AG08395 (cell line): Measurements from ENCODE around the gene NPIPB6.
"Not testable (repeated sequence)": the region's sequence is repeated elsewhere in the genome, so short reads cannot be mapped to it uniquely, and the experiment has no call there.

Experiments used
- DNase-seq: peaks from one replicate; pipeline ENCODE4 v3.0.0; 2012; ENCODE audit warnings: mixed read lengths, low spot score

Gene NPIPB6

DNA sequence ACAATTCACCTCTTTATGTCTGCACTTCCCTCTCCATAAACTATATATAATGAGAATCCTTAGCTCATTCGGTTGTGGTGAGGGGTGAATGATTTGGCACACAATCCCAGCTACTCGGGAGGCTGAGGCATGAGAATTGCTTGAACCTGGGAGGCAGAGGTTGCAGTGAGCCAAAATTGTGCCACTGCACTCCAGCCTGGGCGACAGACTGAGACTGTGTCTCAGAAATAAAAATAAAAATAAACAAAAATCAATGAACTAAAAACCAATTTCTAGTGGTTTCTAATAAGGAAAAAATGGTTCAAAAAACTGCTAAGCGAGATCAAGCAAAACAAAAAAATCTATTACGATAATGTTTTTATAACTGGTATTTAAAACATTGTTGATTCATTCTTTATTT is at the start of gene NPIPB6:
TSS of gene NPIPB6 (minus strand) at position 101 of the 400 bp plus-strand sequence. CDS start 686 bp downstream, outside the sequence.
- not testable (repeated sequence) for DNase-seq

GRCh38 chr16:28403220-28404072 is 40.1 kb upstream of the NPIPB6 start, which contains the start of gene EIF3CL:
Gene EIF3CL (minus strand): TSS chr16:28403841. CDS start chr16:28403618, 223 bp downstream.
- DNase-seq, result not testable (repeated sequence)

- DNase-seq, result not testable (repeated sequence)
Observed at GRCh38 chr16:28392054-28392453, 28.7 kb upstream of the NPIPB6 start.

- not testable (repeated sequence) for DNase-seq
Observed at GRCh38 chr16:28382177-28382867, 19.0 kb upstream of the NPIPB6 start.

- not testable (repeated sequence) for DNase-seq
Observed at GRCh38 chr16:28377822-28378221, 14.5 kb upstream of the NPIPB6 start.

DNA sequence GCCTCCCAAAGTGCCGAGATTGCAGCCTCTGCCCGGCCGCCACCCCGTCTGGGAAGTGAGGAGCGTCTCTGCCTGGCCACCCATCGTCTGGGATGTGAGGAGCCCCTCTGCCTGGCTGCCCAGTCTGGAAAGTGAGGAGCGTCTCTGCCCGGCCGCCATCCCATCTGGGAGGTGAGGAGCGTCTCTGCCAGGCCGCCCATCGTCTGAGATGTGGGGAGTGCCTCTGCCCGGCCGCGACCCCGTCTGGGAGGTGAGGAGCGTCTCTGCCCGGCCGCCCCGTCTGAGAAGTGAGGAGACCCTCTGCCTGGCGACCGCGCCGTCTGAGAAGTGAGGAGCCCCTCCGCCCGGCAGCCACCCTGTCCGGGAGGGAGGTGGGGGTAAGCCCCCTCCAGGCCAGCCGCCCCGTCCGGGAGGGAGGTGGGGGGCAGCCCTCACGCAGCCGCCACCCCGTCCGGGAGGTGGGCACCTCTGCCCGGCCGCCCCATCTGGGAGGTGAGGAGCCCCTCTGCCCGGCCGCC is 13.9 kb upstream of the NPIPB6 start:
- not testable (repeated sequence) for DNase-seq

DNA sequence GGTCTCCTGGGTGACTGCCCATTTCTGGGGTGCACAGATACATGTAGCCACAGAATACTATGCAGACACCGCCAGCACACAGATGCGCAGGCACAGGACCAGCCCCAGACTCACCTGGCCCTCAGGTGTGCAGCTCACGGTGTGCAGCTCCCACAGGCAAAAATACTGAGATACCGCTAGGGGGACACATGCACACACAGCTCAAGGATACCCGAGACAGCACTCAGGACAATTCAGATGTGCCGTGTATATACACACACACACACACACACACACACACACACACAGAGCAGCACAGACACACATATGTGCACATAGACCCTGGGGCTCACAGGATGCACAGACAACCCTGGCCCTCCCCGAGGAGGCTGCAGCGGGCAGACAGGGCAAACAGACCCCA is 11.8 kb upstream of the NPIPB6 start:
- not testable (repeated sequence) for DNase-seq

GRCh38 chr16:28374281-28374680 is 11.0 kb upstream of the NPIPB6 start:
- DNase-seq, result not testable (repeated sequence)

- DNase-seq, result not testable (repeated sequence)
Observed at GRCh38 chr16:28367926-28368325, 4.6 kb upstream of the NPIPB6 start.

GRCh38 chr16:28364268-28365173 is 1.2 kb upstream of the NPIPB6 start:
- DNase-seq, result not testable (repeated sequence)

- DNase-seq, result not testable (repeated sequence)
Observed at GRCh38 chr16:28362600-28362999, 708 bp downstream of the NPIPB6 start.

DNA sequence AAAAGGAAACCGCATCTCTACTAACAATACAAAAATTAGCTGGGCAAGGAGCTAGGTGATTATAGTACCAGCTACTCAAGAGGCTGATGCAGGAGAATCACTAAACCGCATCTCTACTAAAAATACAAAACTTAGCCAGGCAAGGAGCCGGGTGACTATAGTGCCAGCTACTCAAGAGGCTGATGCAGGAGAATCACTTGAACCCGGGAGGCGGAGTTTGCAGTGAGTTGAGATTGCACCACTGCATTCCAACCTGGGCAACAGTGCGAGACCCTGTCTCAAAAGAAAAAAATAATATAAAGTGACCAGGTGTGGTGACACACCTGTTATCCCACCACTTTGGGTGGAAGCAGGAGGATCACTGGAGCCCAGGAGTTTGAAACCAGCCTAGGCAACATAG is 25.1 kb downstream of the NPIPB6 start:
- DNase-seq, result not testable (repeated sequence)

DNA sequence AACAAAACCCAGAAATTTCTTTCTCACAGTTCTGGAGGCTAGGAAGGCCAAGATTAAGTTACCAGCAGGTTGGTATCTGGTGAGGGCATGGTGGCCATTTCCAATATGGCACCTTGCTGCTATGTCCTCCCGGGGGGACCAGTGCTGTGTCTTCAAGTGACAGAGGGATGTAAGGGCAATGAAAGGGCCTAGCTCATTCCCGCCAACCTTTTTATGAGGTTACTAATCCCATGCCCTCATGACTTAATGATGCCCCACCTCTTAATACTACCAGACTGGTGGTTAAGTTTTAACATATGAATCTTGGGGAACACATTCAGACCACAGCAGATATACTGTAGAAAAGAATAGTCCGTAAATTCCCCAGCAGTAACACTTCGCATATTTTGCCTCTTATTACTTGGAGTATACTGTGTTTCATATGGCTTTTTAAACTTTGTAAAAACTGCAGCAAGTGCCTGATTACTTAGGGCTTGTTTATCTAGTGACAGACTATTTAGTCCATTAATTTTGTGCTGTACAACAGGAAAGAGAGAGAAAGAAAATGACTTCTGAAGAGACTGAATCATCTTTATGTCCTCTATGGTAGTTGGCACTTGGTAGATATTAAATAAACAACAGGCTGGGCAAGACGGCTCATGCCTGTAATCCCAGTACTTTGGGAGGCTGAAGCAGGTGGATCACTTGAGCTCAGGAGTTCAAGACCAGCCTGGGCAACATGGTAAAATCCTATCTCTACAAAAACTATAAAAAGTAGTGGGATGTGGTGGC is 26.2 kb downstream of the NPIPB6 start:
- DNase-seq, result not testable (repeated sequence)

DNA sequence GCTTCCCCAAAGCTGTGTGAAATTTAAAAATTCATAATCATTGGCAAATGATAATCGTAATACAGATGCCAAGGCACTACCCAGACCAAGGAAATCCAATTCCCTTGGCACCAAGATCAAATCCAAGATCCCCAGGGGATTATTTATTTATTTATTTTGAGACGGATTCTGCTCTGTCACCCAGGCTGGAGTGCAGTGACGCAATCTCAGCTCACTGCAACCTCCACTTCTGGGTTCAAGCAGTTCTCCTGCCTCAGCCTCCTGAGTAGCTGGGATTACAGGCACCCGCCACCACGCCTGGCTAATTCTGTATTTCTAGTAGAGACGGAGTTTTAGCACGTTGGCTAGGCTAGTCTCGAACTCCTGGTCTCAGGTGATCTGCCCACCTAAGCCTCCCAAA is 27.6 kb downstream of the NPIPB6 start:
- DNase-seq, result not testable (repeated sequence)

DNA sequence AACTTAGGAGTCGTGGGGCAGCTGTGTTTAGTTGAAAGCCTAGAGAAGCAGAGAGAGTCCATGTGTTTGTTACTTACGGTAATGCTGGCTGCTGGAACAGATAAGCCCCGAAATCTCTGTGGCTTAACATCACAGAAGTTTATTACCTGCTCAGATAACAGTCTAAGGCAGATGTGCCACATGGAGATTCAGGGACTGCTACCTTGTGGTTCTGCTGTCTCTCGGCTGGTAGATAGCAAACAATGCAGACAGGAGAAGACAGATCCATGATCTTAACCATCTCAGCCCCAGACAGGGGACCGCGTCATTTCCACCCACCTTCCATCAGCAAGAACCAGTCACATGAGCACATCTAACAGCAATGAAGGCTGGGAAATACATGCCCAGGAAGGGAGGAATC is 30.7 kb downstream of the NPIPB6 start:
- DNase-seq, result not testable (repeated sequence)

DNA sequence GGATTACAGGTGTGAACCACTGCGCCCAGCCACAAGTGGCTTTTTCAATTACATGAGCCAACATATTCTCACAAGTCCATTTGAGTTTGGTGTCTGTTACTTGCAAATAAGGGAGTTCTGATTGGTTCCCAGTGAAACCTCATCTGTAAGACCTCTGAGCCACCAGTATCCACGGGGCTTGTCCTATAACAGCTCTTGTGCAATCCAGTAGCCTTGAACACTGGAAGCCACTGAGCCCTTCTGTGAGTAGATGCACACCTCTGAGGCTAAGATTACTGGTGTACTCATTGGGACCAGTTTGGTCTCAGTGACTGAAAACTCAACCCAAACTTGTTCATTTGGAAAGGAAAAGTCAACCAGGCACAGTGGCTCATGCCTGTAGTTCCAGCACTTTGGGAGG is 32.3 kb downstream of the NPIPB6 start:
- DNase-seq, result not testable (repeated sequence)

DNA sequence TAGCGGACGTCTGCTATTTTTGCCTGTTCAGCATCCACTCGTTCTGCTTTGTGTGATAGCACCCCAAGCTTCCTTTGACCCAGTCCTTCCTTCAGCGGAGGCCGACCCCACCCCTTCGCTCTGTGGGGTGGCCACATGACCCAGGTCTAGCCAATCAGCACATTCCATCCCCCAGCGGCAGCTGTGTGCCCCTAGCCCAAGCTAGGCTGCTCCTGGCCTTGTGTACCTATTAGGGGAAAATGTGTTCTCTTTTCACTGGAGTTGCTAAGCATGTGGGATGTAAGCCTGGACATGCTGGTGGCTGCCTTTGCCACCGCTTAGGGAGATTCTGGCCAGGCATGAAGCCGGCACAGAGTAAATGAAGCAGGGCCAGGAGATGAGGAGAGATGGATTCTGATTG is 33.1 kb downstream of the NPIPB6 start:
- not testable (repeated sequence) for DNase-seq

- peak; percentile 75 for DNase-seq
Observed at GRCh38 chr16:28326881-28327610, 36.3 kb downstream of the NPIPB6 start.

DNA sequence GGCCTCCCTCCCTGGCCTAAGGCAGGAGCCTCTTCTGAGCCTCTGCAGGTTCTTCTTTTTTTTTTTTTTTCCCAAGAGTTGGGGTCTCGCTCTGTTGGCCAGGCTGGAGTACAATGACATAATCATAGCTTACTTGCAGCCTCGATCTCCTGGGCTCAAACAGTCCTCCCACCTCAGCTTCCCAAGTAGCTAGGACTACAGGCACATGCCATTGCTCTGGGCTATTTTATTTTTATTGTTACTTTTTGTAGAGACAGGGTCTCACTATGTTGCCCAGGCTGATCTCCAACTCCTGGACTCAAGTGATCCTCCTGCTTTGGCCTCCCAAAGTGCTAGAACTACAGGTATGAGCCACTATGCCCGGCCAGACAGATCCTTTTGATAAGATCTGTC is 38.4 kb downstream of the NPIPB6 start:
- no peak for DNase-seq

DNA sequence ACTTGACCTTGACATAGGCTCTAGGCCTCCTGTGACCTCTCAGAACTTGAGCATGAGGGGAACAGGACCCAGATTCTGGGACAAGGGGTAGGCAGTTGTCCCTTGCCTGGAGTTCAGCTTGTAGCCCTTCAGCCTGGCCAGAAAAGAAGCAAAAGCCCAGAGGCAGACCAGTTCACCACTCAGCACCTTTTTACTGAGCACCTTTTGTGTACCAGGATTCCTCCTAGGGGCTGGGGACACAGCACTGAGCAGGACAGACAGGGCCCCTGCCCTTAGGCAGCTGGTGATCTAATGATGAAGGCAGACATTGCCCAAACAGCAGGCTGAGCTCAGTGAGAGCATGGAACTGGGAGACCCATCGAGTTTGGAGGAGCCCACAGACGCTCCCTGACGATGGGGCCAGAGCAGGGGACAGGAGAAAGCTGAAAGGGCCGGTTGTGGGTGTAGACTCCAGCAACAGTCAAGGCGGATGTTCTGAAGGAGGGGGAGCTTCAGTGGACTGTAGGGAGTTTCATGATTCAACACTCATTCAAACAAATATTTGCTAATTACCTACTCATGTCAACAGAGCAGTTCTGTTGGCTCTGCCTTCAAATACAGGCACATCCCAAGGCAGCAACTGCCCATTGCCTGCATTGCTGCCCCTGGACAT is 38.9 kb downstream of the NPIPB6 start:
- DNase-seq, result no peak
